HK-2 (cell line): ENCODE results near the gene POLN.
"Not testable (repeated sequence)": the region's sequence is repeated elsewhere in the genome, so short reads cannot be mapped to it uniquely, and the experiment has no call there.

Experiments used
- DNase-seq: peaks from one replicate; pipeline ENCODE4 v3.0.0-alpha.2; 2018; ENCODE audit not compliant: unreplicated experiment

Gene POLN

GRCh38 chr4:2042204-2042946 is 199.5 kb downstream of the POLN start:
- DNase-seq: peak; percentile 41

DNA sequence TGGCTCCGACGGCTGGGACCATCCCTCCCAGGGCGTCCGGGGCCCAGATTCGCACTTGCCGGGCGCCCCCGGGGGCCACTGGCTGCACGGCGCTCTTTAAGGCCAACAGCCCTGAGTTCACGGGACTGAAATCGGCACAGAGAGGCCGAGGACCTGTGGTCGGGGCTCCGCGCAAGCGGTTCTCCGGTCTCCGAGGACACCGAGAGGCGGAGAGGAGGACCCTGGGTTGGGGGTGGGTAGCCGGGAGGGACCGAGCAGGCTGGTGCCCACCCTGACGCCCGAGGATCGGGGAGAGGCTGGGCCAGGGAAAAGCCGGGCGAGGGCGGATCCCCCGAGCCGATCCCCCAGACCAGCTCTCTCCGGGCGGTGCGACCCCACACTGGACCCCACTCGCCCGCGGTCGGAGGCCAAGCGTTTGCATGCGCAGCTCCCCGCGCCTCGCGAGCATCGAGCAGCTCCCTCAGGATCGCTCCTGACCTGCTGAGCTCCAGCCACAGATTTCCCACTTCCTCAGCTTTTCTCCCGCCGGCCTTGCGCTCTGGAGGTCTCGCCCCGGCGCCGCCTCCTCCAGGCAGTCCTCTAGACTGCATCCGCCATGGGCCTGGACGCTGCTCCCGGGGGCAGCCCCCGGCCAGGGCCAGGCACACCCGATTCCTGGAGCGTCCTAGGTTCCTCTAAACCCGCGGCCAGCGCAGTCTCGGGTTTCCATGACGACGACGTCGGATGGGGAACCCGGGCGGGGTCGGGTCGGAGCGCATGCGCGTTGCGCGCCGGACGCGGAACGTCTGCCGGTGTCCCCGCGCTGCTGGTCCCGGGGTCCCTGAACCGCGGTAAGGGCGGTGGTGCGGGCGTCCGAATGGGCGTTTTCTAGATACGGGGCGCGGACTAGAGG is 200.4 kb downstream of the POLN start:
- DNase-seq: peak; percentile 92

- no peak for DNase-seq
Observed at GRCh38 chr4:2040391-2041238, 201.3 kb downstream of the POLN start.

DNA sequence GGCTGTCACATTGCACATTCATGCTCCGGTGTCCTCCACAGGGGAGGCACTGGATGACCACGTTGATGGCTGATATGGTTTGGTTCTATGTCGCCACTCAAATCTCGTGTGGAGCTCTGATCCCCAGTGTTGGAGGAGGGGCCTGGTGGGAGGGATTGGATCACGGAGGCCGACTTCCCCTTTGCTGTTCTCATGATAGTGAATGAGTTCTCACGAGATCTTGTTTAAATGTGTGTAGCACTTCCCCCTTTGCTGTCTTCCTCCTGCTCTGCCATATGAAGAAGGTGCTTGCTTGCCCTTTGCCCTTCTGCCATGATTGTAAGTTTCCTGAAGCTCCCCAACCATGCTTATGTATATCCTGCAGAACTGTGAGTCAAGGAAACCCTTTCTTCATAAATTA is 205.1 kb downstream of the POLN start:
- DNase-seq: no peak

GRCh38 chr4:2036327-2036726 is 205.6 kb downstream of the POLN start:
- DNase-seq: no peak

- not testable (repeated sequence) for DNase-seq
Observed at GRCh38 chr4:2031161-2031560, 210.8 kb downstream of the POLN start.

DNA sequence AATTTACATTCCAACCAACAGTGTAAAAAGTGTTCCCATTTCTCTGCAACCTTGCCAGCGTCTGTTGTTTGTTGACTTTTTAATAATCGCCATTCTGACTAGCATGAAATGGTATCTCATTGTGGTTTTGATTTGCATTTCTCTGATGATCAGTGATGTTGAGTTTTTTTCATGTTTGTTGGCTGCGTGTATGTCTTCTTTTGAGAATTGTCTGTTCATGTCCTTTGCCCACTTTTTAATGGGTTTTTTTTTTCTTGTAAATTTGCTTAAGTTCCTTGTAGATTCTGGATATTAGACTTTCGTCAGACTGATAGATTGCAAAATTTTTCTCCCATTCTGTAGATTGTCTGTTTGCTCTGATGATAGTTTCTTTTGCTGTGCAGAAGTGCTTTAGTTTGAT is 214.8 kb downstream of the POLN start:
- DNase-seq: not testable (repeated sequence)

DNA sequence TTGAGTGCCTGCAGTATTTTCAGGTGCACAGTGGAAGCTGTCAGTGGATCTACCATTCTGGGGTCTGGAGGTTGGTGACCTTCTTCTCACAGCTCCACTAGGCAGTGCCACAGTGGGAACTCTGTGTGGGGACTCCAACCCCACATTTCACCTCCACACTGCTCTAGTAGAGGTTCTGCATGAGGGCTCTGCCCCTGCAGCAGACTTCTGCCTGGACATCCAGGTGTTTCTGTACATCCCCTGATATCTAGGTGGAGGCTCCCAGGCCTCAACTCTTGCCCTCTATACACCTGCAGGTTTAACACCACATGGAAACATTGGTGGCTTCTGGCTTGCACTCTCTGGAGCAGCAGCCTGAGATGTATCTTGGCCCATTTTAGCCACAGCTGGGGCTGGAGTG is 216.1 kb downstream of the POLN start:
- no peak for DNase-seq

- DNase-seq: no peak
Observed at GRCh38 chr4:2024683-2025082, 217.2 kb downstream of the POLN start.
